HEK293 (cell line): ENCODE results near the gene GLT8D2.

Experiments used
- AEBP2 ChIP-seq: fragments of 450-650 bp; formaldehyde crosslinking; IDR thresholded peaks from 2 replicates; pipeline ENCODE4 v1.5.1; 2016; ENCODE audit warnings: missing biosample characterization, missing genetic modification characterization, borderline replicate concordance
- BCL11A ChIP-seq: fragments of 450-650 bp; formaldehyde crosslinking; IDR thresholded peaks from 2 replicates; pipeline ENCODE4 v1.5.1; 2016; ENCODE audit warnings: low read depth, missing biosample characterization, missing genetic modification characterization
- GLI2 ChIP-seq: fragments of 450-650 bp; formaldehyde crosslinking; IDR thresholded peaks from 2 replicates; pipeline ENCODE4; 2017; ENCODE audit warnings: missing biosample characterization, missing genetic modification characterization, low read depth, borderline replicate concordance
- GLIS2 ChIP-seq: fragments of 450-650 bp; formaldehyde crosslinking; IDR thresholded peaks from 2 replicates; pipeline ENCODE4 v1.5.1; 2016; ENCODE audit warnings: missing biosample characterization, missing genetic modification characterization
- KLF10 ChIP-seq: fragments of 450-650 bp; IDR thresholded peaks from 2 replicates; pipeline ENCODE4 v1.5.1; 2018; ENCODE audit warnings: missing biosample characterization, mild to moderate bottlenecking, missing genetic modification characterization
- PBX3 ChIP-seq: sonication (generic); formaldehyde crosslinking; IDR thresholded peaks from 2 replicates; pipeline ENCODE4 v1.8.1; 2022; ENCODE audit warnings: mild to moderate bottlenecking, moderate library complexity, missing genetic modification reagents
- PRDM4 ChIP-seq: fragments of 450-650 bp; formaldehyde crosslinking; IDR thresholded peaks from 2 replicates; pipeline ENCODE4 v1.5.1; 2017; ENCODE audit warnings: missing biosample characterization, missing genetic modification characterization
- REPIN1 ChIP-seq: fragments of 450-650 bp; formaldehyde crosslinking; IDR thresholded peaks from 2 replicates; pipeline ENCODE4 v1.5.1; 2017; ENCODE audit warnings: missing biosample characterization, missing genetic modification characterization, low read depth
- SALL2 ChIP-seq: fragments of 450-650 bp; formaldehyde crosslinking; IDR thresholded peaks from 2 replicates; pipeline ENCODE4 v1.5.0; 2017; ENCODE audit warnings: missing biosample characterization, mild to moderate bottlenecking, missing genetic modification characterization, borderline replicate concordance
- ZBTB17 ChIP-seq: fragments of 450-650 bp; formaldehyde crosslinking; IDR thresholded peaks from 2 replicates; pipeline ENCODE4 v1.5.1; 2016; ENCODE audit warnings: missing biosample characterization, missing genetic modification characterization
- ZFHX2 ChIP-seq: fragments of 450-650 bp; formaldehyde crosslinking; conservative IDR thresholded peaks from 2 replicates; pipeline ENCODE4 v1.5.1; 2016; ENCODE audit warnings: missing biosample characterization, missing genetic modification characterization
- ZNF114 ChIP-seq: fragments of 450-650 bp; formaldehyde crosslinking; IDR thresholded peaks from 2 replicates; pipeline ENCODE4 v1.5.0; 2017; ENCODE audit warnings: missing biosample characterization, missing genetic modification characterization
- ZNF155 ChIP-seq: fragments of 450-650 bp; formaldehyde crosslinking; IDR thresholded peaks from 2 replicates; pipeline ENCODE4 v1.5.1; 2016; ENCODE audit warnings: missing biosample characterization, missing genetic modification characterization
- ZNF2 ChIP-seq: fragments of 450-650 bp; formaldehyde crosslinking; IDR thresholded peaks from 2 replicates; pipeline ENCODE4 v1.5.1; 2016; ENCODE audit warnings: missing biosample characterization, missing genetic modification characterization
- ZNF202 ChIP-seq: fragments of 450-650 bp; formaldehyde crosslinking; IDR thresholded peaks from 2 replicates; pipeline ENCODE4 v1.5.1; 2016; ENCODE audit warnings: missing biosample characterization, missing genetic modification characterization, borderline replicate concordance
- ZNF214 ChIP-seq: fragments of 450-650 bp; formaldehyde crosslinking; IDR thresholded peaks from 2 replicates; pipeline ENCODE4 v1.5.1; 2017; ENCODE audit warnings: missing biosample characterization, mild to moderate bottlenecking, missing genetic modification characterization, borderline replicate concordance
- ZNF223 ChIP-seq: fragments of 450-650 bp; formaldehyde crosslinking; IDR thresholded peaks from 2 replicates; pipeline ENCODE4 v1.5.1; 2016; ENCODE audit warnings: missing biosample characterization, missing genetic modification characterization
- ZNF248 ChIP-seq: fragments of 450-650 bp; formaldehyde crosslinking; IDR thresholded peaks from 2 replicates; pipeline ENCODE4 v1.5.1; 2017; ENCODE audit warnings: missing biosample characterization, missing genetic modification characterization
- ZNF350 ChIP-seq: fragments of 450-650 bp; formaldehyde crosslinking; IDR thresholded peaks from 2 replicates; pipeline ENCODE4 v1.5.0; 2017; ENCODE audit warnings: missing biosample characterization, mild to moderate bottlenecking, missing genetic modification characterization
- ZNF394 ChIP-seq: fragments of 450-650 bp; formaldehyde crosslinking; IDR thresholded peaks from 2 replicates; pipeline ENCODE4 v1.5.1; 2016; ENCODE audit warnings: missing biosample characterization, missing genetic modification characterization, mild to moderate bottlenecking, moderate library complexity, borderline replicate concordance
- ZNF473 ChIP-seq: fragments of 450-650 bp; formaldehyde crosslinking; IDR thresholded peaks from 2 replicates; pipeline ENCODE4 v1.5.1; 2017; ENCODE audit warnings: missing biosample characterization, missing genetic modification characterization
- ZNF501 ChIP-seq: fragments of 450-650 bp; formaldehyde crosslinking; IDR thresholded peaks from 2 replicates; pipeline ENCODE4 v1.5.1; 2016; ENCODE audit warnings: missing biosample characterization, missing genetic modification characterization
- ZNF510 ChIP-seq: fragments of 450-650 bp; formaldehyde crosslinking; IDR thresholded peaks from 2 replicates; pipeline ENCODE4 v1.5.1; 2018; ENCODE audit warnings: mild to moderate bottlenecking, missing genetic modification characterization, missing biosample characterization; ENCODE audit not compliant: insufficient replicate concordance
- ZNF548 ChIP-seq: fragments of 450-650 bp; formaldehyde crosslinking; IDR thresholded peaks from 2 replicates; pipeline ENCODE4 v1.5.1; 2016; ENCODE audit warnings: missing biosample characterization, missing genetic modification characterization
- ZNF549 ChIP-seq: fragments of 450-650 bp; IDR thresholded peaks from 2 replicates; pipeline ENCODE4 v1.5.1; 2018; ENCODE audit warnings: missing biosample characterization, missing genetic modification characterization, mild to moderate bottlenecking, inconsistent platforms, moderate library complexity
- ZNF623 ChIP-seq: fragments of 450-650 bp; formaldehyde crosslinking; IDR thresholded peaks from 2 replicates; pipeline ENCODE4 v1.5.1; 2016; ENCODE audit warnings: missing biosample characterization, missing genetic modification characterization
- ZNF645 ChIP-seq: fragments of 450-650 bp; formaldehyde crosslinking; IDR thresholded peaks from 2 replicates; pipeline ENCODE4; 2016; ENCODE audit warnings: missing biosample characterization, missing genetic modification characterization
- ZNF701 ChIP-seq: fragments of 450-650 bp; formaldehyde crosslinking; IDR thresholded peaks from 2 replicates; pipeline ENCODE4 v1.5.1; 2016; ENCODE audit warnings: missing biosample characterization, missing genetic modification characterization
- ZNF768 ChIP-seq: fragments of 450-650 bp; formaldehyde crosslinking; IDR thresholded peaks from 2 replicates; pipeline ENCODE4 v1.5.1; 2018; ENCODE audit warnings: missing biosample characterization, mild to moderate bottlenecking, missing genetic modification characterization
- ZNF830 ChIP-seq: fragments of 450-650 bp; IDR thresholded peaks from 2 replicates; pipeline ENCODE4 v1.5.0; 2018; ENCODE audit warnings: missing biosample characterization, missing genetic modification characterization, low read depth, mild to moderate bottlenecking, moderate library complexity
- ZNF843 ChIP-seq: fragments of 450-650 bp; formaldehyde crosslinking; IDR thresholded peaks from 2 replicates; pipeline ENCODE4 v1.5.1; 2016; ENCODE audit warnings: missing biosample characterization, missing genetic modification characterization
- ZSCAN4 ChIP-seq: fragments of 450-650 bp; formaldehyde crosslinking; IDR thresholded peaks from 2 replicates; pipeline ENCODE4 v1.5.1; 2017; ENCODE audit warnings: missing biosample characterization, missing genetic modification characterization

GLT8D2 gene

GRCh38 chr12:103965590-103966504 lies 84.1 kb downstream of the GLT8D2 start, which contains the start of gene TDG (continued):
- TF ChIP-seq ZSCAN4 (tag by site-specific recombination) (peak; percentile 41), SALL2 (no peak), ZNF548 (tag by site-specific recombination) (peak; percentile 90), ZNF623 (tag by site-specific recombination) (no peak), KLF10 (tag by site-specific recombination) (no peak), ZNF473 (no peak), BCL11A (tag by site-specific recombination) (0 out of 2 replicates have a peak, but pooled peaks have one; percentile 31), ZNF114 (no peak), ZNF843 (tag by site-specific recombination) (peak; percentile 62), ZNF394 (tag by site-specific recombination) (peak; percentile 59; the same call in 1 of the 2 replicates), ZNF768 (tag by site-specific recombination) (no peak), ZNF2 (tag by site-specific recombination) (peak; percentile 81), ZNF549 (no peak), PRDM4 (tag by site-specific recombination) (no peak; the same call in 1 of the 2 replicates), ZBTB17 (tag by site-specific recombination) (peak; percentile 84), ZNF830 (tag by site-specific recombination) (no peak), AEBP2 (tag by site-specific recombination) (no peak), ZNF501 (tag by site-specific recombination) (peak; percentile 90), ZNF155 (no peak), ZNF645 (tag by site-specific recombination) (no peak), GLI2 (no peak), PBX3 (CRISPR knock-in tag) (peak; percentile 56; the same call in 1 of the 2 replicates), ZFHX2 (peak; percentile 90), ZNF248 (tag by site-specific recombination) (no peak), ZNF510 (no peak), ZNF202 (tag by site-specific recombination) (no peak), REPIN1 (peak; percentile 79; the same call in 1 of the 2 replicates), GLIS2 (tag by site-specific recombination) (peak; percentile 96), ZNF223 (no peak), ZNF701 (no peak), ZNF350 (tag by site-specific recombination) (no peak), ZNF214 (tag by site-specific recombination) (no peak)
